Neural progenitor cell (in vitro differentiated cells): ENCODE results near the gene HAO2.

Experiments used
- CTCF ChIP-seq: fragments of 200-600 bp; sonication (generic); IDR thresholded peaks from 2 replicates; pipeline ENCODE4 v1.5.1; 2017; ENCODE audit warnings: antibody characterized with exemption, mild to moderate bottlenecking
- EZH2 ChIP-seq: fragments of 200-600 bp; sonication (generic); IDR thresholded peaks from 2 replicates; pipeline ENCODE4 v1.6.1; 2017; ENCODE audit warnings: antibody characterized with exemption, mild to moderate bottlenecking, moderate library complexity

DNA sequence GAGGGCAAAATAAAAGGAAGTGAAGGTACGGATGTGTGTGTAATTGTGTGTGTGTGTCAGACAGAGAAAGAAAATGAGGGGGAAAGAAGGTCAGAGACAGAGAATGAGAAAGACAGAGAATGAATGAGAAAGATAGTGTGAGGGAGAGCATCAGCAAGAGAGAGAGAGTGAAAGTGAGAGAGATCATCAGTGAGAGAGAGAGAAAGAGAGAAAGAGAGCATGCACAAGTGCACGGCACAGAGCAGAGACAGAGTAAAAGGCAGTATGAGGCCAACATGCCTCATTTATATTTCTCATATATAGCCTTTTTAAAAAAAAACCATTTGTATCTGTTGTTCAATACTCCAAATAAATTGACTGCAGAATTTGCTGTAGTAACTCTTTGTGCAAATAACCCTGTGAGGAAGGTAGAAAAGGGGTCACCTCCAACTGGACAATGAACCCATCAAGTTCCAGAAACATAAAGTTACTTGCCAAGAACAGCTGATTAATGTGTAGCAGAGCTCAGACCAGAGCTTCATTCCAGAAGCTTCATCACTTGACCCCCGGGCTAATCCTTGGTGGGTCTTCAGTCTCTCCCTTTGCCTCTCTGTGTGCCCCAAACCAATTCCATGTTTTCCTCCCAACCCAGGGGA lies 47.5 kb downstream of the HAO2 start:
- no peak for TF ChIP-seq CTCF
- TF ChIP-seq EZH2 = no peak
